GM18520 (cell line): ENCODE results near the gene ZNF524.
"Not testable (repeated sequence)": the region's sequence is repeated elsewhere in the genome, so short reads cannot be mapped to it uniquely, and the experiment has no call there.

ENCODE experiments used
- ATAC-seq: cut with Tn5 transposase; IDR thresholded peaks from one replicate; pipeline ENCODE4 v1.9.1; 2021; ENCODE audit not compliant: unreplicated experiment

The ZNF524 gene

DNA sequence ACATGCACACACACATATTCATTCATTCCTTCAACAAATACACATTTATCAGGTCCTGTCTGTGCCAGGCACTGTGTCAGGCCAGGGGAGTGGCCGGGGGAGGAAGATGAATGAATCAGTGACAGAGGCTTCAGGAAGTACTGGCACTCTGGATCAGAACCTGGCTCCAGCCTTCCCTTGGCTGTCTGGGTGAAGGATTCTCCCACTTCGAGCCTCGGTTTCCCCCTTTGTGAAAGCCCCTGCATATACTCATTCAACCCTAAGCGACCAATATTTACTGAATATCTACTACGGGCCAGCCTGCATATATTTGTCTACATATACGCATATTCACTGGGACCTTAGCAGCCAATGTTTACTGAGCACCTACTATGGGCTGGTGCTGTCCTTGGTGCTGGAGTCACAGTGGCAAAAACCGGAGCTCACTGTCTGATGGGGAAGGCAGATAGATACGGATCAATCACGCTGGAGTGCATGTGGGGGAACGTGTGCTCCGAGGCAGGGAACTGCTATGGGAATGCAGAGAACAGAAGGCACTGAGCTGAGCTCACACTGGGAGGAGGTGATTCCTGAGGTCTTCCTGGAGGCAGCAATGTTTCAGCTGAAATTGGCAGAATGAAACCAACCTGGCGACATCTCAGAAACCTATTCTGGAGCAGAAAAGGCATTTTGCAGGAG lies 18.8 kb upstream of the ZNF524 start:
- no peak for ATAC-seq

DNA sequence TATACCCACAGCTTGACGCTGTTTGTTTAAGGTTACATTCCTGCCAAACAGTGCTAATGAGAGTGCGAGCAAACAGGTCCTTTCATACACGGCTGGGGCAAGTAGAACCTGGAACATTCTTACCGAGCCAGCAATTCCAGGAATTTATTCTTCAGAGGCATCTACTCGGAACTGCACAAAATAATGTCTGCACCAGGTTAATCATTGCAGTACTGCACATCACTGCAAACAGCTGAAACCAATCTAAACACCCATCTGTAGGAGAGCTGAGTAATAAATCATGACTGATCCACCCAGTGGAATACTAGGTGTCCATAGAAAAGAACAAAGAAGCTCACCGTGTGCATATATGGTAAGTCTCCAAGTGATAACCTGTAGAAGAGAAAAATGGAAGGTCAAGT lies 18.3 kb upstream of the ZNF524 start:
- no peak for ATAC-seq

DNA sequence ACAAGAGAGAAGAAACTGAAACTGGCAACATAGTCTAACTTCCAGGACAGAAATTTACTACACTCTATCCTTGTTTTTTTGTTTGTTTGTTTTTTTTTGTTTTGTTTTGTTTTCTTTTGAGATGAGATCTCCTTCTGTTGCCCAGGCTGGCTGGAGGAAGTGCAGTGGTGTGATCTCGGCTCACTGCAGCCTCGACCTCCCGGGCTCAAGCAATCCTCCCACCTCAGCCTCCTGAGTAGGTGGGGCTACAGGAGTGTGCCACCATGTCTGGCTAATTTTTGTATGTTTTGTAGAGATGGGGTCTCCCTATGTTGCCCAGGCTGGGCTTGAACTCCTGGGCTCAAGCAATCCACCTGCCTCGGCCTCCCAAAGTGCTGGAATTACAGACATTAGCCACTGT lies 17.8 kb upstream of the ZNF524 start:
- ATAC-seq: not testable (repeated sequence)

DNA sequence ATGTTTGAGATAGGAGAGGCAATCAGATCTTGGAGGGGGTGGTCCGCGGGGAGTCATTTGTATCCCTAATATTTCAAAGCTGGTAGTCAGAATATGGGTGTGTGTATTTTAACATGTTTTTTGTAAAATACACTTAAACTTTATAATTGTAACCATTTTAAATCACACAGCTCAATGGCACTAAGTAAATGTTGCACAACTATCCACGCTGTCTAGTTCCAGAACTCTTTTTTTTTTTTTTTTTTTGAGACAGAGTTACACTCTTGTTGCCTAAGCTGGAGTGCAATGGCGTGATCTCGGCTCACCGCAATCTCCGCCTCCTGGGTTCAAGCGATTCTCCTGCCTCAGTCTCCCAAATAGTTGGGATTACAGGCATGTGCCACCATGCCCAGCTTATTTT lies 16.2 kb upstream of the ZNF524 start:
- ATAC-seq: not testable (repeated sequence)

DNA sequence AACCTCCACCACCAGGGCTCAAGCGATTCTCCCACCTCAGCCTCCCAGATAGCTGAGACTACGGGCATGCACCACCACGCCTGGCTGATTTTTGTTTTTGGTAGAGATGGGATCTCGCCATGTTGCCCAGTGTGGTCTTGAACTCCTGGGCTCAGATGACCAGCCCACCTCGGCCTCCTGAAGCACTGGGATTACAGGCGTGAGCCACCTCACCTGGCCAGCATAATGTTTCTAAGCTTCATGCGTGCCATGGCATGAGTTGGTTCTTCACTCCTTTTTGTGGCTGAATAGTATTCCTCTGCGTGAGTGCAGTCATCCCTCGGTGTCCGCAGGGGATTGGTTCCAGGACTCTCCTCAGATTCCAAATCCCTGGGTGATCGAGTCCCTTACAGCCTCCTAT lies 15.2 kb upstream of the ZNF524 start:
- ATAC-seq: no peak

DNA sequence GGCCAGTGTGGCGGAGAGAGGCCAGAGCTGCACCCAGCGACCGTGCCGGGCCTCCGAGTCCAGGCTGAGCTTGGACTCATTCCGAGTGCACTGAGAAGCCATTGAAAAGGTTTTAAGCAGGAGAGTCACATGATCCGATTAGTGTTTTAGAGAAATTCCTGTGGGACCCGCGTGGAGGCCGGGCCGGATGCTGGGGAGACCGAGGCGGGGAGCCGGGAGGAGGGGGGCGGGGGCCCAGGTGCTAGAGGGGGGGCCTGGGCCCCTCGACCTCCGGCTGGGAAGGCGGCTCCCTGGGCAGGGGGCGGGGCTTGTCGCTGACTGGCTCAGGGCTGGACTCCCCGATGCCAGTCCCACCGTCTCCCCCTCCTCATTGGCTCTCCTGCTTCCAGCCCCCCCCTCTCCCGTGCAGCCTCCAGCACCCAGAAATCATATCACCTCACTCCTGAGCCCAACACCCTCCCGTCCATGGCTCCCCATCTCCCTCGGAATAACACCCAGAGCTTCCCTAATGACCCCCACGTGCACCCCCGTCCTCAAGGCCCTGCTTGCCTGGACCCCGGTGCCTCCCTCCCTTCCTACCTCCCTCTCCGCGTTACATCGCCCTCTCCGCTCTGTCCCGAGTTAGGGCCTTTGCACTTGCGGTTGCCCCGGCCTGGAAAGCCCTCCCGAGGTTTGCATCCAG lies 14.3 kb upstream of the ZNF524 start:
- no peak for ATAC-seq

DNA sequence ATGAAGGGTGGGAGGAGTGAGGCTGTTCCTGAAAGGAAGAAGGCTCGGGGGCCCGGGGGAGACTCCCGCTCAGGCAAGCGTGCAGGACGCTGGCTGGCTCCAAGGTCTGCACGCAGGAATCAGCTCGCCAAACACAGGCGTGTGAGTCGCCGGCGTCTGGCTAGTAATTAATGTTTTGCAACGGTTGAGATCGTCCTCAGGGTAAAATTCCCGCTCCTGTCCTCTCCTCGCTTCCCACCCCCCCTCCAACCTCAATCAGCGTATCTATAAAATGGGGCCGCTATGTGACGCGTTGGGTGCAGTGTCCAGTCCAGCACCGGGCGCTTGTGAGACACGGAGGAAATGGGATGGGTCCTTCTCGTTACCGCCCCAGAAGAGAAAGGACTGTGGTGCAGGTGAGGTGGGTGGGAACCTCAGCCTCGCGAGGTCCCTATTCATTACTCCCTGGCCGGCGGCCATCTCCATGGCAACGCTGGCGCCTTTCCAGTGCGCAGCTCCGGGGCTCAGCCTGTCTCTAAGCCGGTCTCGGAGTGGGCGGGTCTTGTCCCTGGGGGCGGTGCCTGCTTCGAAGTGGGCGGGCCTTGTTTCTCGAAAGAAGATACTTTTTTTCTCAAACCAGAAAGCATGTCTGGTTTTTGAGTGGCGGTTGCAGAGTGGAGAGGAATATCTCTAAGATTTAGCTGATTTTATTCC lies 13.0 kb upstream of the ZNF524 start:
- ATAC-seq: peak; percentile 64

DNA sequence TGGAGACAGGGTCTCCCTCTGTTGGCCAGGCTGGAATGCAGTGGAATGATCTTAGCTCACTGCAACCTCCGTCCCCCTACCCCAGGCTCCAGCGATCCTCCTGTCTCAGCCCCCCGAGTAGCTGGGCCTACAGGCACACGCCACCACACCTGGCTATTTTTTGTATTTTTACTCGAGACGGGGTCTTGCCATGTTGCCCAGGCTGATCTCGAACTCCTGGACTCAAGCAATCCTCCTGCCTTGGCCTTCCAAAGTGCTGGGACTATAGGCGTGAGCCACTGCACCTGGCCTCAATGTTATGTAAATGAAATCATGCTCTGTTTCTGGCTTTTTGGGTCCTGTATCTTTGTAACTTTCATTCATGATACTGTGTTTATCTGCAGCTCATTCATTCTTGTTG lies 11.3 kb upstream of the ZNF524 start:
- no peak for ATAC-seq

DNA sequence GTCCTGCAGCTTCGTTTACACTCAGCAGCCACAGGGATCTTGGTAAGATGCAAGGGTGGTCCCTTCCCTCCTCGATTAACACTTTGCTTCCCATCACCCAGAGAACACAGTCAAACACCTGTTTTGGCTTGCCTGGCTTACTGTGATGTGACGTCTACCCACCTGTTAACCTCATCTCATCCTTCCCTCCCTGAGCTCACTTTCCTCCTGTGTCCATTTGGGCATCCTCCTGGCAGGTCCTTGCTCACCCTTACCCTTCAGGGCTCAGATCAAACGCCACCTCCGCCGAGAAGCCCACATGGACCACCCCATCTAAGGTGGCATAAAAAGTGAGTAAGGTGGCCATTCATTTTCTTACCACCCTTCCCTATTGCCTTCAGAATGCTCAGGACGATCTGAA lies 10.0 kb upstream of the ZNF524 start:
- no peak for ATAC-seq

DNA sequence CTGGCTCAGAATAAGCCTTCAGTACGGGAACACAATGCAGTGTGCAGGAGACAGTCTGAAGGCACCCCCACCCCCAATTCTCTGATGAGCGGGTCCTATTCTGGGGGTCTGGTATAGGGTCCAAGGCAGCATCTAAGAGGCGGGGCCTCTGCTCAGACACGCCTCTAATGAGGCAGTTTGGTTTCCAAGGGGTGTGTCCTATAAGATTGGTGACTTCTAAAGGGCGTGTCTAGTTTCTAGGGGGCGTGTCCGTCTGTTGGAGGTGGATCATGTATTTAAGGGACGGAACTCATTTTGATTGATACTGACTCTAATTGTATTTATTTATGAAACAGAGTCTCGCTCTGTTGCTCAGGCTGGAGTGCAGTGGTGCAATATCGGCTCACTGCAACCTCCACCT lies 9.5 kb upstream of the ZNF524 start:
- ATAC-seq: no peak

DNA sequence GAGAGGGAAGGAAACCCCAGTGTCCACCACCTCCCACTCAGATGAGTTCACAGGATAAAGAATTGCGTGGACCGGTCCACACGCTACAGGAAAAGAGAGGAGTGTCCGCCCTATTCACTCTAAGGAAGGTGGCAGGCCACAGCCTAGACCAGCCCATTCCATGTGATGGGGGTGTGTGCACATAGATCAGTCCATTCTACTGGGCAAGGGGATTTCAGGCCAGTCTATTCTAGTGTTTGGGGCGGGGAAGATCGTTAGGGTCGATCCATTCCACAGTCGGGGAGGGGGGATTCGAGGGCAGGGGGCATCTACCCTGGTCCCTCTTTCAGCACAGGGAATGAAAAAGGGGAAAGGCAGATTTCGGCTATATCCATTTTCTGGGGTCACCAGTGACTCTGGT lies 8.5 kb upstream of the ZNF524 start:
- no peak for ATAC-seq

DNA sequence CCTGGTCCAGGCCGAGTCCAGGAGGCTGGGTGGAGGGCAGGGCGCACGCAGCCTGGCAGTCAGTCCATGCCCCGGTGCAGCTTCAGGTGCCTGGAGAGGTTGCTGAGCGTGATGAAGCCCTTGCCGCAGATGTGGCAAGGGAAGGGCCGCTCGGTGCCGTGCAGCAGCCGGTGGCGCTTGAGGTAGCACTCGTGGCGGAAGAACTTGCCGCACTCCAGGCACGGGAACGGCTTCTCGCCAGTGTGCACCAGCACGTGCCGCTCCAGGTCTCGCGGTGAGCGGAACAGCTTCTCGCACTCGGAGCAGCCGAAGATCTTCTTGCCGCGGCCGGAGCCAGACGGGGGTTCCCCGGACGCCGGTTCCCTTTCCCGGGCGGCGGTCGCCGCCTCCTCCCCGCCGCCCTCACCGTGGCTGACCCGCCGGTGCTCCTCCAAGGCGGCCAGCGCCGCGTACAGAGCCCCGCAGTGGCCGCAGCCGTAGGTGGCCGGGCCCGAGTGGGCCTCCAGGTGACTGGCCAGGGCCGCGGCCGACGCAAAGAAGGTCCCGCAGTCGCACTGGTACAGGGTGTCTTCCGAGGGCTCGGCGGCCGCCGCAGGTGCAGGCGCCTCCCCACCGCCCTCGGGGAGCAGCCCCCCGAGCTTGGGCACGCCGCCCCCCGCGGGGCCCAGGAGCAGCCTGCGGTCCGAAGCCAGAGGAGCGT lies 7.5 kb upstream of the ZNF524 start:
- no peak for ATAC-seq

DNA sequence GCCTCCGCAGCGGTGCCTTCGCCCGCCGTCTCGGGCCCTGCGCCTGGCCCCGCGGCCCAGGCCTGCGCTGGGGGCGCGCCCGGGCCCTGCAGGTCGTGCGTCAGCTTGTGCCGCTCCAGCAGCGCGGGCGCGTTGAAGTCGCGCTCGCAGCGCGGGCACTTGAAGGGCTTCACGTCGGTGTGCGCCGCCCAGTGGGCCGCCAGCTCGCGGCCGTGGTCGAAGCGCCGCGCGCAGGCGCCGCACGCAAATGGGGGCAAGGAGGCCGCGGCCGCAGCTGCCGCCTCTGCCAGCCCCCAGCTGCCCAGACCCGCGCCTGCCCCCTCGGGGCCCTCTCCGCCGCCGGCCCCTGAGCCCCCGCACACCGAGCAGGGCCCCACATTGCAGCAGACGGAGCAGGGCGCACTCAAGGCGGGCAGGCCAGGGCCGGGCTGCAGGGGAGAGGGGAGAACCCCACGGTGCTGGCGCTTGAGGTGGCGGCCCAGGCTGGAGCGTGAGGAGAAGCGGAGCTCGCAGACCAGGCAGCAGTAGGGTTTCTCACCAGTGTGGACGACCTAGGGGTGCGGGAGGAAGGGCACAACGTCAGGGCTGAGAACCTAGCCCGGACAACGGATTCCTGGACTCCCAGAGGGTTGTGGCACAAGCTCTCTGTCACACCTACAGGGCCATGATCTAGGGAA lies 6.9 kb upstream of the ZNF524 start:
- ATAC-seq: no peak

DNA sequence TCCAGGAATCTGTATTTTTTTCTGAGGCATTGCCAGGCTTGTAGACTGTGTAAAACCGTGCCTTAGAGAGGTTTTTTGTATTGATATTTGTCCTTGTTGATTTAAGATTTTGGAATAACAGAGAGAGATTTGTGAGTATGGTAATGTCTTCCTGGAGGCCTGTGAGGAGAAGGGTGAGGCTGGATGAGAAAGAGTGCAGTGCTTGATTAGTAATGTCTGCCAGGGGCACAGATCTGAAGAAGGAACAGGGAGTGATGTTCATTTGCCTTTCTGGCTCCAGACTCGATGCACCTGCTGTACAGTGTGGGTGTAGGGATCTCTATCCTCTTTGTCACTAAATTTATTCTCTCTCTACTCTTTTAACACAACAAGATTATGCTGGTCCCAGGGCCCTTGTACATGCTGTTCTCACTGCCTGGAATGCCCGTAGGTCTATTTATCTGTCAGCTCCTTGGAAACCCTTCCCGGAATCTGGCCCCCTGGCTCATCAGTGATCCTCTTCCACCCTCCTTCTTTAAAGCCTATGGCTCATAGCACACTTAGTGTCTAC lies 5.0 kb upstream of the ZNF524 start:
- ATAC-seq: no peak

DNA sequence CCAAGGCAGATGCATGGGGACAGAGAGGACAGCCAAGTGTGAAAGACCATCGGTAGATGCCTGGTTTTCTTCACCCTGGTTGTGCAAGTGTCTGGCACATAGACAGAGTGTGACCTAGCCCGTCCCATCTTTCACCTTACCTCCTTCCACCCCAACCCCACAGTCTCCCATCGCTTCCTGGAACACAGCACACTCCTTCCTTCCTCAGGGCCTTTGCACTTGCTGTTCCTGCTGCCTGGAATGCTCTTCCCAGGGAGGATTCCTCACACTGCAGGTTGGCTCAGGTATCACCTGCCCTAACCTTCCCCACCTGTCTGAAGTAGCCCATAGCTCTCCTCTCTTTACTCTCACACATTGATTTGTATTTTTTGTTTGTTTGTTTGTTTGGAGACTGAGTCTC lies 3.8 kb upstream of the ZNF524 start:
- ATAC-seq: no peak

DNA sequence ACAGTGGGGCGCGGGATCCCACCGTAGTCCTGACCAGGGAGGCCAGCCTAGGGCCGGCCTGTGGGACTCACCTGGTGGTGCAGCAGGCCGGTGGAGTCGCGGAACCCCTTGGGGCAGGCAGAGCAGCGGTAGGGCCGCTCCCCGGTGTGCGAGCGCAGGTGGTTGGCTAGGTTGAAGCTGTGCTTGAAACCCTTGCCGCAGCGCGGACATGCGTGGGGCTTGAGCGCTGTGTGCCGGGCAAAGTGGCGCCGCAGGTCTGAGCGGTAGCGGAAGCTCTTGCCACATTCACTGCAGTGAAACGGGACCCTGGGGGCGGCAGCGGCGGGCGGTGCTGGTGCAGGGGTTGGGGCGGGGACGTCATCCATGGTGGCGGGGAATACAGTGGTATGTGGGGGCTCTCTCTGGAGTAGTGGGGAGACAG lies 2.6 kb upstream of the ZNF524 start:
- no peak for ATAC-seq

DNA sequence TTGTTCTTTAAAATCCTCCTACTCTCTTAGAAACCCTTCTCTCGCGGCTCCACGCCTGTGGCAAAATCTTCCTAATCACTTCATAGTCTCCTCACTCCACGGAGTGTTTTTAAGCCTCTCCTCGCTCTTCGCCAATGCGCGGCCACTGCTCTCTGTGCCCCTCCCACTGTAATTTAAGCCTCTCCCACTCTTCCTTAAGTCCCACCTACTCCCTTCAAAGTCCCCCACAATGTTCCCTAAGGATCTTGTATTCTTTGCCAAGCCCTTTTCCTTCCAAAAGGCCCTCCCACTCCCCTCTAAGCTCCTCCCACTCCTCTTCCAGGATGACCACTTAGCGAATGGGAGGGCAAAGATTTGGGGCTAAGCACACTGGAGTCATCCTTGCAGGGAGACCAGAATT lies 2.1 kb upstream of the ZNF524 start:
- no peak for ATAC-seq

DNA sequence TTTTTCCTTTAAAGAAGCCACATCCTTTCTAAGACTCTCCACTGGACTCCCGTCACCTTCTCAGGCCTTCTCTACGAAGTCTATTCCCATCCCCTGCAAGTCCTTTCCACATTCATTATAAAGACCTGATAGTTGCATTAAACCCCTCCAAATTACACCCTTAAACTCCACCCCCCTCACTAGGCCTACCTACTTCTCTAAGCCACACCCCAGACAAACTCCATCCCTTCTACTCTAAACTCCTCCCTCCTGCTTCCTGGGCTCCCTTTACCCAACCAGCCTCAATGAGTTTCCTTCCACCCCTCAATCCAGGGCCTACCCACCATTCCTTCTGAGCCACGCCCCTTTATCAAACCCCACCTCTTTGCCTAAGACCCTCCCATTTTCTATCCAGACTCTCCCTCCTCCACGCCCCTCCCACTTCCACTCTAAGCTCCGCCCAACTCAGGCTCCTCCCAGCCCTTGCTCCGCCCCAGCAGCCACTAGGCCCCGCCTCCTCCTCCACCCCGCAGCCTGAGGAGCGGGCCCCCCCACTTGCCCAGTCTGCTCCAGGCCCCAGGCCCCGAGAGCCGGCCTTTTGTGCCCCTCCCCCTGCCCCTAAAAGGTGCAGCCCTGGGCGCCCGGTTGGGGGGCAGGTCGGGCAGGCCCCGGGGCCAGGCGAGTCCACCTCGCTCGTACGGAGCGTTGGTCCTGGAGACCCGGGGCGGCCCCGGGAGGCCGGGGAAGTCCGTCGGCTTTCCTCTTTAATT lies 1.2 kb upstream of the ZNF524 start:
- ATAC-seq: peak; percentile 31

DNA sequence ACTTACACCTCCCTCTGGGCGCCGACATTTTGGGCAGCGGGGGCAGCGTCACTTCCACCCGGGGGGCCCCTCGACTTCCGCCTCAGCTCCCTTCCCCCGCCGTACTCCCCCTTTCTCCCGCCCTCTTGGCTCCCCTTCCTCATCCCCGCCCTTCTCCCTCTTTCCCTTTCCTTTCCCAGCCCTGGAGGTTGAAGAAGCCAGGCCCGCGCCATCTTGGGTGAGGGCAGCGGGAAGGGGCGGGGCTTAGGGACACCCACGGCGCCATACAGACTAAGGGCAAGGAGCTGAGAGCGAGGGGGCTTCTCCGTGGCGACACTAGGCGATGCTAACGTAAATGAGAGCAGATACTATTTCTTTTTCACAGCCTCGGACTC lies 633 bp upstream of the ZNF524 start, which contains the start of gene FIZ1:
Gene FIZ1 (minus strand): TSS at position 50 of the 374 bp plus-strand sequence. CDS start 1,652 bp downstream, outside the sequence.
- peak; percentile 30 for ATAC-seq

DNA sequence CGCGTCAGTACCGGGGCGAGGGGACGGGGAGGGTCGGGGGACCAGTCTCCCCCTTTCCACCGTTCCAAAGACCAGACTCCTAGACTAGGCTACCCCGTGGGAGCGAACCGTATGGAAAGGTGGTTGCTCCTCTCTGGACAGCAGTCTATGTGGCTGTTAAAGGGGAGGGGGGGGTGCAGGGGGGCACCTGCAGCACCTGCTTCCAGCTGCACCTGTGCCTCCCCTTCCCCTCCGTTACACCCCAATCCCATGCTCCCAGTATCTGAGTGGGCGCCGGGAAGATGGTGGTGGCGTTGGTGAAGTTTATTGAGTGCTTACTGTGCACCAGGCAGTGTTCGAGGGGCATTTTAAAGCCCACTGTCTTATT lies 557 bp downstream of the ZNF524 start:
- ATAC-seq: no peak
